OCI-LY7 (cell line): ENCODE results near the gene PLPP3.

Source experiments
- EZH2phosphoT487 ChIP-seq: fragments of 200-600 bp; sonication (generic); IDR thresholded peaks from 2 replicates; pipeline ENCODE4 v1.6.1; 2018; ENCODE audit warnings: low read depth, borderline replicate concordance, mild to moderate bottlenecking, mixed run types, antibody characterized with exemption, low read length, moderate library complexity, mixed read lengths
- TF ChIP-seq, protein P1 (sequence below): fragments of 200-600 bp; sonication (generic); conservative IDR thresholded peaks from 2 replicates; pipeline ENCODE4 v1.5.1; 2014; ENCODE audit warnings: mild to moderate bottlenecking, antibody characterized with exemption, low read length, moderate library complexity, mixed read lengths

DNA sequence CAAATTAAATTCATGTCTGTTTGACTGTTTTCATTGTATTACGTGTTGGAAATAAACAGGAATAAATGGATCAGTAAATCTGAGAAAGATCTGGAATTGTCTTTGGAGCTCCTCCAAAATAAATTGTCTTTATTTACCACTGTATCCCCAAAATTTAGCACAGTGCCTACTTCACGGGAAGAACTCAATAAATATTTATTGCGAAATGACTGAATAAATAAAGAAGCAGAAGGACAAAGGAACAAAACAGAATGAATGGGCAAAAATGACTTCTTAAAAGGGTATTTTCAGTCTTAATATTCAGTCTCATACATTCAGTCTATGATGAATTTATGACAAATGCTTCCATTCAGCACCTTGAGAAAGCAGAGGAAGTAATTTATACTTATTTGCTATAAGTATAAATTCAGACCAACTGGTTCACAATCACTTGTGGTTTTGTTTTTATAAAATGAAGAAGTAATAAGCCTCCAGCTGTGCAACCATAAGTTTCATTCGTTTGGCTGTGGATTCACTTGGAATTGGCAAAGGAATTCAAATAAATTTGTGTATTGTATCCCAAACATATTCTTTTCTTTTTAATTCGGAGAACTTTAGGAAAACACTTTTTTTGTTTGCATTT is 46.6 kb upstream of the PLPP3 start:
- TF ChIP-seq, protein P1, sequence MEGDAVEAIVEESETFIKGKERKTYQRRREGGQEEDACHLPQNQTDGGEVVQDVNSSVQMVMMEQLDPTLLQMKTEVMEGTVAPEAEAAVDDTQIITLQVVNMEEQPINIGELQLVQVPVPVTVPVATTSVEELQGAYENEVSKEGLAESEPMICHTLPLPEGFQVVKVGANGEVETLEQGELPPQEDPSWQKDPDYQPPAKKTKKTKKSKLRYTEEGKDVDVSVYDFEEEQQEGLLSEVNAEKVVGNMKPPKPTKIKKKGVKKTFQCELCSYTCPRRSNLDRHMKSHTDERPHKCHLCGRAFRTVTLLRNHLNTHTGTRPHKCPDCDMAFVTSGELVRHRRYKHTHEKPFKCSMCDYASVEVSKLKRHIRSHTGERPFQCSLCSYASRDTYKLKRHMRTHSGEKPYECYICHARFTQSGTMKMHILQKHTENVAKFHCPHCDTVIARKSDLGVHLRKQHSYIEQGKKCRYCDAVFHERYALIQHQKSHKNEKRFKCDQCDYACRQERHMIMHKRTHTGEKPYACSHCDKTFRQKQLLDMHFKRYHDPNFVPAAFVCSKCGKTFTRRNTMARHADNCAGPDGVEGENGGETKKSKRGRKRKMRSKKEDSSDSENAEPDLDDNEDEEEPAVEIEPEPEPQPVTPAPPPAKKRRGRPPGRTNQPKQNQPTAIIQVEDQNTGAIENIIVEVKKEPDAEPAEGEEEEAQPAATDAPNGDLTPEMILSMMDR, result no peak
- TF ChIP-seq EZH2phosphoT487, result no peak
